Sigmoid colon (tissue), 7 donors: ENCODE results near the gene CCDC187. TPM values are rescaled to one million over a fixed set of nuclear protein-coding genes. Genes with fewer than 3 reads are reported as not detected.

Source experiments
- DNase-seq: peaks from one replicate; pipeline ENCODE4 v3.0.0-alpha.2; 2019
- H3K27ac ChIP-seq, 4 donors: fragments of 200-600 bp; sonication (generic); one replicate each; pipeline ENCODE4 v1.5.1; 2016 to 2019; ENCODE audit warnings: mild to moderate bottlenecking in 1 of 4
- H3K27me3 ChIP-seq, 3 donors: fragments of 200-600 bp; sonication (generic); one replicate each; pipeline ENCODE4 v1.5.1; 2019; ENCODE audit warnings: mild to moderate bottlenecking in 1 of 3
- H3K36me3 ChIP-seq, 4 donors: fragments of 200-600 bp; sonication (generic); one replicate each; pipeline ENCODE4 v1.5.1; 2016 to 2019
- H3K4me1 ChIP-seq, 4 donors: fragments of 200-600 bp; sonication (generic); one replicate each; pipeline ENCODE4 v1.5.1; 2017 to 2019
- H3K4me3 ChIP-seq, 4 donors: fragments of 200-600 bp; sonication (generic); one replicate each; pipeline ENCODE4 v1.5.1; 2017 to 2019; ENCODE audit warnings: mild to moderate bottlenecking in 2 of 4, moderate library complexity in 1 of 4
- H3K9me3 ChIP-seq, 4 donors: fragments of 200-600 bp in 3 of 4; sonication (generic) in 3 of 4; one replicate each; pipeline versions ENCODE4 v1.5.1 to v1.6.1; 2013 to 2019
- CTCF ChIP-seq, 4 experiments: fragments of 450-650 bp in 3 of 4; fragments of 200-600 bp in 1 of 4; IDR thresholded peaks; one replicate each; pipeline ENCODE4 v1.5.1; 2016 to 2019; ENCODE audit warnings: antibody characterized with exemption in 4 of 4, mild to moderate bottlenecking in 3 of 4, moderate library complexity in 2 of 4
- EP300 ChIP-seq, 4 donors: sonication (generic); formaldehyde crosslinking; IDR thresholded peaks; one replicate each; pipeline ENCODE4 v1.6.1; 2017; ENCODE audit warnings: antibody characterized with exemption in 4 of 4
- POLR2A ChIP-seq, 2 donors: fragments of 450-650 bp; IDR thresholded peaks; one replicate each; pipeline ENCODE4 v1.6.1; 2016; ENCODE audit warnings: antibody characterized with exemption in 2 of 2, mild to moderate bottlenecking in 2 of 2, moderate library complexity in 2 of 2
- POLR2AphosphoS5 ChIP-seq, 4 donors: sonication (generic); formaldehyde crosslinking; IDR thresholded peaks; one replicate each; pipeline ENCODE4 v1.6.1; 2017; ENCODE audit warnings: antibody characterized with exemption in 4 of 4
- WGBS, 2 donors: extraction: QIAGEN DNeasy Blood & Tissue Kit; methylation state at CpG; one replicate each; pipeline ENCODE4 v1.1.7; 2013; 5-methylcytosine and 5-hydroxymethylcytosine counted together
- intact Hi-C: fragments of 100-400 bp; cut with DNase I; formaldehyde crosslinking; loops from one replicate; pipeline ENCODE4 v1.15.1; 2023
- polyA plus RNA-seq, 3 donors: library from polyadenylated mRNA; stranded (reverse); fragments of 200-250 nt; gene quantifications; one replicate each; pipeline ENCODE4 v1.2.3, GENCODE V29; 2013
- total RNA-seq, 4 donors: library from RNA; depleted of rRNA; stranded (reverse); fragments of >200 nt; gene quantifications; one replicate each; pipeline ENCODE4 v1.1.0, GENCODE V29; 2016
- donor health status: healthy with polysubstance abuse.
- donor health status: Bipolar disorder and iron deficiency.
- donor health status: healthy.

Gene CCDC187
- total and polyA plus RNA-seq, 7 donors: 0.32 TPM; not detected in 6

GRCh38 chr9:136204838-136205706 lies 98.8 kb downstream of the CCDC187 start, which contains the start of gene LHX3:
Gene LHX3 (minus strand): TSS chr9:136205128. CDS start chr9:136205012, 116 bp downstream.
- intact Hi-C loops: no loop called here
- peaks cover 0 to 17% (median 2%) of the 10 kb centered on the region in 4 donors for H3K4me1 ChIP-seq
- peaks cover 52 to 59% (median 57%) of the 10 kb centered on the region in 3 donors for H3K27me3 ChIP-seq
- no peaks in the 10 kb centered on the region for H3K9me3 ChIP-seq
- H3K27ac ChIP-seq: no peak within 1 kb of the TSS
- DNase-seq: no peak
- TF ChIP-seq EP300 (IDR thresholded peaks at IDR 0.05) (no peak), POLR2A (IDR thresholded peaks at IDR 0.05) (no peak), POLR2AphosphoS5 (IDR thresholded peaks at IDR 0.05) (no peak), CTCF (IDR thresholded peaks at IDR 0.05) (no peak)
- WGBS, 2 donors: 12 to 18% methylated on average over 70 of the region's 70 CpGs
- peaks cover 0 to 14% (median 2%) of the 10 kb centered on the region in 4 donors for H3K36me3 ChIP-seq
- H3K4me3 ChIP-seq: no peak within 1 kb of the TSS

GRCh38 chr9:136204145-136204805 lies 99.6 kb downstream of the CCDC187 start:
- H3K4me3 ChIP-seq: no peak overlapping the region
- peaks cover 0 to 17% (median 2%) of the 10 kb centered on the region in 4 donors for H3K4me1 ChIP-seq
- intact Hi-C loops: no loop called here
- no peaks in the 10 kb centered on the region for H3K9me3 ChIP-seq
- H3K27me3 ChIP-seq: peaks cover 60 to 67% (median 65%) of the 10 kb centered on the region in 3 donors
- TF ChIP-seq POLR2AphosphoS5 (IDR thresholded peaks at IDR 0.05) (no peak), POLR2A (IDR thresholded peaks at IDR 0.05) (no peak), CTCF (IDR thresholded peaks at IDR 0.05) (no peak), EP300 (IDR thresholded peaks at IDR 0.05) (no peak)
- DNase-seq: no peak
- 53 to 61% methylated on average over 25 of the region's 25 CpGs for WGBS, 2 donors
- H3K27ac ChIP-seq: no peak overlapping the region
- H3K36me3 ChIP-seq: peaks cover 0 to 9% (median 0%) of the 10 kb centered on the region in 4 donors

GRCh38 chr9:136203408-136204144 lies 100.3 kb downstream of the CCDC187 start:
- intact Hi-C loops: no loop called here
- Histone ChIP-seq H3K27ac (no peak overlapping the region), H3K9me3 (no peaks in the 10 kb centered on the region), H3K4me3 (no peak overlapping the region), H3K4me1 (peaks cover 0 to 24% (median 4%) of the 10 kb centered on the region in 4 donors), H3K36me3 (peaks cover 0 to 4% (median 0%) of the 10 kb centered on the region in 4 donors), H3K27me3 (peaks cover 67 to 74% (median 72%) of the 10 kb centered on the region in 3 donors)
- TF ChIP-seq EP300 (IDR thresholded peaks at IDR 0.05) (no peak), POLR2A (IDR thresholded peaks at IDR 0.05) (no peak), CTCF (IDR thresholded peaks at IDR 0.05) (no peak), POLR2AphosphoS5 (IDR thresholded peaks at IDR 0.05) (no peak)
- WGBS, 2 donors: 21% methylated on average over 33 of the region's 33 CpGs
- DNase-seq: no peak

GRCh38 chr9:136202454-136203407 lies 101.2 kb downstream of the CCDC187 start:
- intact Hi-C loops: no loop called here
- Histone ChIP-seq H3K4me1 (peaks cover 0 to 28% (median 9%) of the 10 kb centered on the region in 4 donors), H3K27me3 (peaks cover 76 to 82% (median 81%) of the 10 kb centered on the region in 3 donors), H3K36me3 (no peaks in the 10 kb centered on the region), H3K27ac (no peak overlapping the region), H3K4me3 (no peak overlapping the region), H3K9me3 (no peaks in the 10 kb centered on the region)
- WGBS, 2 donors: 16 to 23% methylated on average over 99 of the region's 99 CpGs
- no peak for TF ChIP-seq EP300 (IDR thresholded peaks at IDR 0.05)
- DNase-seq: no peak
